HCT116 (cell line): ENCODE data around the gene GOLGA5. TPM values are rescaled to one million over a fixed set of nuclear protein-coding genes. Genes with fewer than 3 reads are reported as not detected.
"Not testable (repeated sequence)": the region's sequence is repeated elsewhere in the genome, so short reads cannot be mapped to it uniquely, and the experiment has no call there.

Source experiments
- ATAC-seq: fragments of 200-7000 bp; cut with Tn5 transposase; 2 replicates; pipeline ENCODE4 v1.9.1; 2020; ENCODE audit warnings: mild to moderate bottlenecking, moderate library complexity
- BruUV-seq: library from RNA; stranded (reverse); fragments of 400-500 nt; replicated peaks from 2 replicates; lab custom pipeline; 2021; lab: Mats Ljungman, UMichigan
- CTCF ChIA-PET: fragments of 300-600 bp; sonication (Branson Sonifier 250); formaldehyde crosslinking; loops from one replicate; lab custom pipeline; 2021; ENCODE audit warnings: antibody characterized with exemption; lab: Charles Lee
- POLR2A ChIA-PET: fragments of 300-600, 350-600 bp; sonication (Branson Sonifier 250); formaldehyde crosslinking; loops from one replicate; lab custom pipeline; 2021; ENCODE audit warnings: antibody characterized with exemption; lab: Charles Lee
- RAD21 ChIA-PET, 2 experiments: fragments of 300-600 bp; sonication (Branson Sonifier 250); formaldehyde crosslinking; loops; one replicate each; lab custom pipeline; 2023; ENCODE audit warnings: low total read pairs in 2 of 2; ENCODE audit not compliant: uncharacterized antibody in 2 of 2, unreplicated experiment in 2 of 2, low non-redundant PET in 1 of 2; lab: Charles Lee
- DNase-seq: peaks from one replicate; pipeline ENCODE4 v3.0.0-alpha.2; 2010; ENCODE audit warnings: low read depth, low spot score
- H2AFZ ChIP-seq: fragments of 200-600 bp; shearing (Covaris generic), sonication (generic); 2 replicates; pipeline ENCODE4 v1.6.1; 2017; ENCODE audit warnings: low read depth, mixed run types, mixed read lengths, antibody characterized with exemption, low read length; ENCODE audit not compliant: poor library complexity, severe bottlenecking
- H3K27ac ChIP-seq: 2 replicates; pipeline ENCODE4 v1.5.1; 2012; ENCODE audit warnings: low read depth, low read length
- H3K27me3 ChIP-seq: fragments of 200-600 bp; sonication (generic); 2 replicates; pipeline ENCODE4 v1.6.1; 2016; ENCODE audit warnings: mixed run types, low read length, mixed read lengths; ENCODE audit not compliant: insufficient read depth
- H3K36me3 ChIP-seq, 2 experiments: fragments of 200-500 bp in 1 of 2; fragments of 200-600 bp in 1 of 2; sonication (Bioruptor generic) in 1 of 2; sonication (generic) in 1 of 2; 2 replicates each; pipeline versions ENCODE4 v1.5.1 to v1.6.1; 2014 to 2016; ENCODE audit warnings: low read length in 2 of 2, inconsistent platforms in 1 of 2, mixed read lengths in 1 of 2, mixed run types in 1 of 2; ENCODE audit not compliant: insufficient read depth in 2 of 2, control insufficient read depth in 1 of 2
- H3K4me1 ChIP-seq, 2 experiments: fragments of 200-600 bp in 1 of 2; sonication (generic) in 1 of 2; 2 replicates each; pipeline versions ENCODE4 v1.5.1 to v1.6.1; 2012 to 2017; ENCODE audit warnings: low read length in 2 of 2, inconsistent platforms in 1 of 2, mild to moderate bottlenecking in 1 of 2, mixed read lengths in 1 of 2, mixed run types in 1 of 2, moderate library complexity in 1 of 2; ENCODE audit not compliant: insufficient read depth in 2 of 2, control insufficient read depth in 1 of 2
- H3K4me2 ChIP-seq: fragments of 200-600 bp; sonication (generic); 2 replicates; pipeline ENCODE4 v1.6.1; 2017; ENCODE audit warnings: mixed run types, low read length, mixed read lengths
- H3K4me3 ChIP-seq, 2 experiments: fragments of 200-600 bp in 1 of 2; sonication (generic) in 1 of 2; replicated peaks in 1 of 2; 2 replicates each; pipeline ENCODE4 v1.5.1; 2011 to 2016; ENCODE audit warnings: low read length in 2 of 2, control low read depth in 1 of 2, low read depth in 1 of 2, mild to moderate bottlenecking in 1 of 2, mixed read lengths in 1 of 2, mixed run types in 1 of 2
- H3K79me2 ChIP-seq: fragments of 200-600 bp; sonication (generic); 2 replicates; pipeline ENCODE4 v1.6.1; 2017; ENCODE audit warnings: mild to moderate bottlenecking, mixed run types, low read length, moderate library complexity, mixed read lengths; ENCODE audit not compliant: insufficient read depth
- H3K9ac ChIP-seq: fragments of 200-600 bp; sonication (generic); 2 replicates; pipeline ENCODE4 v1.6.1; 2016; ENCODE audit warnings: low read length, mixed read lengths
- H3K9me2 ChIP-seq: fragments of 200-600 bp; sonication (generic), shearing (Covaris generic); 2 replicates; pipeline ENCODE4 v1.6.1; 2017; ENCODE audit warnings: mixed run types, mild to moderate bottlenecking, moderate library complexity; ENCODE audit not compliant: insufficient read depth
- H3K9me3 ChIP-seq, 2 experiments: fragments of 200-500 bp in 1 of 2; fragments of 200-600 bp in 1 of 2; sonication (Bioruptor generic) in 1 of 2; sonication (generic) in 1 of 2; 2 replicates each; pipeline ENCODE4 v1.6.1; 2014 to 2017; ENCODE audit warnings: low read length in 2 of 2, mixed read lengths in 2 of 2, inconsistent platforms in 1 of 2, low read depth in 1 of 2, mild to moderate bottlenecking in 1 of 2, mixed run types in 1 of 2, moderate library complexity in 1 of 2; ENCODE audit not compliant: control insufficient read depth in 1 of 2, insufficient read depth in 1 of 2
- H4K20me1 ChIP-seq: fragments of 200-600 bp; sonication (generic), shearing (Covaris generic); 2 replicates; pipeline ENCODE4 v1.6.1; 2017; ENCODE audit warnings: mixed run types, mild to moderate bottlenecking, moderate library complexity; ENCODE audit not compliant: insufficient read depth
- CBX3 ChIP-seq: IDR thresholded peaks from 2 replicates; pipeline ENCODE4 v1.6.1; 2012; ENCODE audit warnings: low read depth
- CTCF ChIP-seq, 3 experiments: fragments of 200-600 bp in 1 of 3; sonication (generic) in 1 of 3; IDR thresholded peaks in 2 of 3; conservative IDR thresholded peaks in 1 of 3; 2 replicates each; pipeline ENCODE4 v1.5.1; 2012 to 2017; ENCODE audit warnings: low read depth in 2 of 3, low read length in 2 of 3, antibody characterized with exemption in 1 of 3, borderline replicate concordance in 1 of 3, control low read depth in 1 of 3, mild to moderate bottlenecking in 1 of 3, mixed read lengths in 1 of 3, mixed run types in 1 of 3, moderate library complexity in 1 of 3; ENCODE audit not compliant: insufficient read depth in 1 of 3
- FOSL1 ChIP-seq: IDR thresholded peaks from 2 replicates; pipeline ENCODE4 v1.6.1; 2012; ENCODE audit warnings: low read depth
- POLR2A ChIP-seq: IDR thresholded peaks from 2 replicates; pipeline ENCODE4 v1.7.0; 2011; ENCODE audit warnings: borderline replicate concordance; ENCODE audit not compliant: insufficient read depth, insufficient read length; ENCODE audit errors: extremely low read depth
- RAD21 ChIP-seq: IDR thresholded peaks from 2 replicates; pipeline ENCODE4 v1.6.1; 2012; ENCODE audit warnings: low read depth, mild to moderate bottlenecking
- ZFX ChIP-seq: fragments of 450-650 bp; IDR thresholded peaks from 2 replicates; pipeline ENCODE4 v1.6.1; 2017
- intact Hi-C: fragments of 100-400 bp; cut with micrococcal nuclease; formaldehyde crosslinking; loops from 2 replicates; pipeline ENCODE4 v1.10.0; 2022
- total RNA-seq: library from RNA; stranded (reverse); gene quantifications from one replicate; pipeline ENCODE4 v1.2.1, GENCODE V29; 2021; ENCODE audit not compliant: unreplicated experiment

Gene GOLGA5
- total RNA-seq, 1 experiment from 2014 or later, result 24.4 TPM

DNA sequence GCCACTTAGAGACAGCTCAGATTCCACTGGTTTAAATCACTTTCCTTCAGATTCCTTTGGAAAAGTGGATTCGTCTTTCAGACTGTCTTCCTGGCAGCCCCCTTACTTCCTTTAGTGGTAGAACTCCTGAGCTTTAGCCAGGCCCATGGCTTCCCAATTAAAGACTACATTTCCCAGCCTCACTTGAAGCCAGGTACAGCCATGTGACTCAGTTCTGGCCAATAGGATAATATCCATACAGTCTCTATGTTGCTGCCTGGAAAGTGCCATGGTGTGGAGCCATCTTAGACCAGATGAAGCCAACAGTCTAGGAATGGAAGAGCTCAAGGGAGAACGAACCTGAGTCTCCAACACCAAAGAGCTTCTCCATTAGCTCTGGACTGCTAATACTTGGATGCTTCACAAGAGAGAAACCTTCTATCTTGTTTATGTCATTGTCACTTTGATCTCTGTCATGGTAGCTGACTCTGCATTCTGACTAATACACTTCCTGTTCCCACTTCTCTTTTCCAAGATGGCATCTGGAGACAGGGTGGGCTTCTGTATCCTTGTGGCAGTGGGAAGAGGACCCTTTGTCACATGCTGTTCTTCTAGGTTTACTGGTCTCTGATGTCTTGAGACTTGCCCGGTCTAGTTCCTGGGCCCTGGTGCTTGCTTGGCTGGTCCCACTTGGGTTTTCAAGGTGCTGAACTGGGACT is 15.1 kb upstream of the GOLGA5 start:
- DNase-seq, H4K20me1 ChIP-seq, H2AFZ ChIP-seq, CTCF ChIA-PET, H3K27me3 ChIP-seq, BruUV-seq: not testable (repeated sequence)
- 0 out of 2 replicates have a peak, but pooled peaks have one; percentile 15 for TF ChIP-seq CBX3
- TF ChIP-seq, all 23 proteins: peak for 1; not testable (repeated sequence) for 22
- RAD21 ChIA-PET, H3K27ac ChIP-seq, H3K9ac ChIP-seq, H3K36me3 ChIP-seq, H3K79me2 ChIP-seq, H3K4me2 ChIP-seq, H3K4me1 ChIP-seq, H3K4me3 ChIP-seq, H3K9me2 ChIP-seq, H3K9me3 ChIP-seq, intact Hi-C loops, POLR2A ChIA-PET: not testable (repeated sequence)
- ATAC-seq, result peak; percentile 89

DNA sequence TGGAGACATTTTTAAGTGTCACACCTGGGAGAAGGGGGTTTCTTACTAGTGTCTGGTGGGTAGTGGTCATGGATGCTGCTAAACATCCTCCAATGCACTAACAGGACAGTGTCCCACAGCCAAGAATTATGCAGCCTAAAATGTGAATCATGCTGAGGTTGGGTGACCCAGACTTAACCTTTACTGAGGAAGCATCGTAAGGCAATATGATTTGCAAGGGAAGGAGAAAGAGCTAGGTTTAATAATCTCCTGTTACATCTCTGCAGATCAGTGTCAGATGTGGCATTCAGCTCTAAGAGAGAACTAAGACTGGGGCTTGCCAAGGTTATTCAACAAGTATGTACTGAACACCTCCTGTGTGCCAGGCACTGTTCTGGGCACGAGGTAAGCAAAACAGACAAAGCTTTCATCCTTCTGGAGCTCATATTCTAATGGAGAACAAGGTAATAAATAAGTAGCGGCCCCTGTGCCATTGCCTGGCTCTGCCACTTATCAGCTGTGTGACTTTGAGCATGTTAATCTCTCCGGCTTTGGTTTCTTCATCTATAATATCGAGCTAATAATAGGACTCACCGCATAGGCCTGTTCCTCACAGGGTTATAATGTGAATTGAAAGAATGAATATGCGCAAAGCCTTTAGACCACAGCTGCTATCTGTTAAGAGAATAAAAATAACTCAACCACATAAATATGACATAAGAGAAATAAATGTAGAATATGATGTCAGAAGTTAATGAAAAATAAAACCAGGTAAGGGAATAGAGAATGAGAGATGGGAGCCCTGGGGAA is 13.5 kb upstream of the GOLGA5 start:
- no peak overlapping the region for H3K4me2 ChIP-seq
- TF ChIP-seq CTCF (IDR thresholded peaks at IDR 0.05 in 2 of 3, conservative IDR thresholded peaks at IDR 0.05 in 1 of 3; ENCODE audit: borderline replicate concordance in 1 of 3, insufficient read depth in 1 of 3, low read depth in 2 of 3, low read length in 2 of 3) (peak in 1 of 3 experiments; percentile 1; a peak in 1 of 6 replicates), RAD21 (no peak), POLR2A (no peak), ZFX (no peak), FOSL1 (no peak)
- TF ChIP-seq, all 23 proteins: peak for 1
- Histone ChIP-seq H3K9me3 (no peaks in the 10 kb centered on the region), H2AFZ (no peak overlapping the region), H3K4me3 (no peak overlapping the region), H4K20me1 (no peaks in the 10 kb centered on the region), H3K36me3 (no peaks in the 10 kb centered on the region), H3K9me2 (no peaks in the 10 kb centered on the region), H3K79me2 (no peaks in the 10 kb centered on the region), H3K9ac (no peak overlapping the region), H3K27me3 (no peaks in the 10 kb centered on the region), H3K27ac (no peak overlapping the region), H3K4me1 (peaks cover 0 to 16% of the 10 kb centered on the region in 2 experiments; a peak in 3 of 4 replicates)
- POLR2A ChIA-PET, result no interaction called here
- ATAC-seq (no peak), DNase-seq (no peak)
- BruUV-seq, result no TSS peak
- intact Hi-C loops, result loop anchor here (10.0 kb wide), 1 partner anchor 96 kb away; no protein-coding TSS in a partner anchor
- RAD21 ChIA-PET, result no interaction called here
- CTCF ChIA-PET, result interaction anchor here (1.0 kb wide), 1 partner anchor 94 kb away, joined by 3 read pairs; no protein-coding TSS in a partner anchor
